Naive B cell (primary cell): ENCODE results near the gene KRT35. TPM values are rescaled to one million over a fixed set of nuclear protein-coding genes. Genes with fewer than 3 reads are reported as not detected.

Experiments used
- ATAC-seq, 2 donors: fragments of 150-1000 bp; cut with Tn5 transposase; 2 replicates each; pipeline ENCODE4 v1.10.0; 2021; ENCODE audit warnings: low read depth in 2 of 2, mild to moderate bottlenecking in 2 of 2, moderate library complexity in 2 of 2
- DNase-seq: peaks from one replicate; pipeline ENCODE4 v3.0.0; 2022
- H3K27ac Mint-ChIP-seq, 6 donors: one replicate each; pipeline ENCODE4 v1.8.0; 2020 to 2022; ENCODE audit warnings: mild to moderate bottlenecking in 6 of 6, mixed read lengths in 6 of 6, moderate library complexity in 5 of 6, inconsistent platforms in 2 of 6
- H3K27me3 Mint-ChIP-seq, 3 donors: one replicate each; pipeline ENCODE4 v1.8.0; 2021 to 2022; ENCODE audit warnings: mixed read lengths in 3 of 3, mild to moderate bottlenecking in 1 of 3
- H3K36me3 Mint-ChIP-seq, 2 donors: one replicate each; pipeline ENCODE4 v1.8.0; 2020 to 2022; ENCODE audit warnings: mixed read lengths in 2 of 2, inconsistent platforms in 1 of 2, mild to moderate bottlenecking in 1 of 2
- H3K4me1 Mint-ChIP-seq, 3 donors: one replicate each; pipeline ENCODE4 v1.8.0; 2020 to 2022; ENCODE audit warnings: mixed read lengths in 3 of 3, inconsistent platforms in 1 of 3, mild to moderate bottlenecking in 1 of 3, moderate library complexity in 1 of 3
- H3K4me3 Mint-ChIP-seq, 8 donors: one replicate each; pipeline ENCODE4 v1.8.0; 2020 to 2022; ENCODE audit warnings: mild to moderate bottlenecking in 8 of 8, mixed read lengths in 8 of 8, moderate library complexity in 8 of 8, inconsistent platforms in 2 of 8
- H3K9me3 Mint-ChIP-seq, 7 donors: one replicate each; pipeline ENCODE4 v1.8.0; 2020 to 2022; ENCODE audit warnings: mixed read lengths in 7 of 7, mild to moderate bottlenecking in 5 of 7, inconsistent platforms in 2 of 7, moderate library complexity in 1 of 7
- polyA plus RNA-seq, 6 donors: library from polyadenylated mRNA; unstranded; fragments of 300-500 nt; fragmentation: Illumina TruSeq; gene quantifications; one replicate each; pipeline ENCODE4 v1.2.3, GENCODE V29; 2021; ENCODE audit warnings: low read depth in 6 of 6

The KRT35 gene
- polyA plus RNA-seq, 6 donors from 2014 or later = not detected

GRCh38 chr17:41476866-41477815, 3.8 kb downstream of the KRT35 start:
- H3K36me3 Mint-ChIP-seq = peaks cover 0 to 8% of the 10 kb centered on the region in 2 donors
- DNase-seq = no peak
- H3K9me3 Mint-ChIP-seq = peaks cover 0 to 6% (median 2%) of the 10 kb centered on the region in 7 donors
- peaks cover 5 to 10% (median 6%) of the 10 kb centered on the region in 3 donors for H3K4me1 Mint-ChIP-seq
- H3K27ac Mint-ChIP-seq = no peak overlapping the region
- peaks cover 0 to 15% (median 14%) of the 10 kb centered on the region in 3 donors for H3K27me3 Mint-ChIP-seq
- no peak overlapping the region for H3K4me3 Mint-ChIP-seq
- ATAC-seq = no peak

DNA sequence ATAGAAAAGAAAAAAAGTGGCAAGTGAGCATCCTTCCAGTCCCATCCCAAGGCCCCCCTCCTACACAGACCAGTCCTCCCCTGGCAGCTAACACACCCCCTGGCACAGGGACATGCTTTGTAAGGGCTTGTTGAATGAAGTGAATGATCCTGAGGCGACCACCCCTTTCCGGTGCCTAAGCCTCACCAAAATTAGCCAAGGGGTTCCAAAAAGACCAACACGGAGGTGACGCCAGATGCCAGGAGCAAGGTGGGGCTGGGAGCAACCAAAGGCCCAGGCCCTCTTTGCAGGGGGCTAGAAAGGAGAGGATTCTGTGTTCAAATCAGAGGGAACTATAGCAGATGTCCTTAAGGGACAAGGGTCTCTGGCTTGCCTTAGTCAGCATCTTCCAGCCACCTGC, 5.5 kb downstream of the KRT35 start:
- Mint-ChIP-seq H3K27ac (no peak overlapping the region), H3K4me1 (peaks cover 5 to 10% (median 6%) of the 10 kb centered on the region in 3 donors), H3K9me3 (peaks cover 0 to 17% (median 4%) of the 10 kb centered on the region in 7 donors), H3K27me3 (peaks cover 7 to 17% (median 15%) of the 10 kb centered on the region in 3 donors), H3K4me3 (no peak overlapping the region), H3K36me3 (peaks cover 0 to 8% of the 10 kb centered on the region in 2 donors)
- DNase-seq (no peak), ATAC-seq (no peak)

DNA sequence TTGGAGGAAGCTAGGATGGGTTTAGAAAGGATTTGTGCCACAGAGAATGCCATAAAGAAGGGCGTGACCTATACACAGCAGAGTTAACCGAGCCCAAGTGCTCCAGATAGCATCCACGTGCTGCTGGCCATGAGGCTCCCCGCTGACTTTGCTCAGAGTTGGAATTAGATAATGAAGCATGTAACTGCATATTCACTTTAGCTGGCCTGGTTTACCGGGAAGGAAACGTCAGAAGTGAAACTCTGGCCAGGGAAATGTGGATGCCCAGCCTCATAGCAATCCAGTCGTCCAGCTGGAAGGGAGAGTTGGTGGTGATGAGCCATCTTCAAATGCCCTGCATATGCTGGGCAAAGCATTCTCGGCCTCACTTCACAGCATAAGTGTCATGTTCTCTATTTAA, 6.1 kb downstream of the KRT35 start:
- Mint-ChIP-seq H3K27me3 (peaks cover 7 to 17% (median 15%) of the 10 kb centered on the region in 3 donors), H3K4me1 (peaks cover under 1 to 7% (median 2%) of the 10 kb centered on the region in 3 donors), H3K4me3 (peak overlapping the region in 1 of 8 donors; percentile 66), H3K27ac (no peak overlapping the region), H3K9me3 (peaks cover 0 to 17% (median 4%) of the 10 kb centered on the region in 7 donors), H3K36me3 (peaks cover 0 to 8% of the 10 kb centered on the region in 2 donors)
- DNase-seq (no peak), ATAC-seq (no peak)

- DNase-seq (no peak), ATAC-seq (no peak)
- peaks cover 3 to 28% (median 6%) of the 10 kb centered on the region in 7 donors for H3K9me3 Mint-ChIP-seq
- peaks cover 8% of the 10 kb centered on the region in 2 donors for H3K36me3 Mint-ChIP-seq
- no peak overlapping the region for H3K27ac Mint-ChIP-seq
- H3K4me1 Mint-ChIP-seq = no peaks in the 10 kb centered on the region
- H3K27me3 Mint-ChIP-seq = peaks cover 21 to 57% (median 31%) of the 10 kb centered on the region in 3 donors
- no peak overlapping the region for H3K4me3 Mint-ChIP-seq
Observed at GRCh38 chr17:41468346-41468745, 12.6 kb downstream of the KRT35 start.

DNA sequence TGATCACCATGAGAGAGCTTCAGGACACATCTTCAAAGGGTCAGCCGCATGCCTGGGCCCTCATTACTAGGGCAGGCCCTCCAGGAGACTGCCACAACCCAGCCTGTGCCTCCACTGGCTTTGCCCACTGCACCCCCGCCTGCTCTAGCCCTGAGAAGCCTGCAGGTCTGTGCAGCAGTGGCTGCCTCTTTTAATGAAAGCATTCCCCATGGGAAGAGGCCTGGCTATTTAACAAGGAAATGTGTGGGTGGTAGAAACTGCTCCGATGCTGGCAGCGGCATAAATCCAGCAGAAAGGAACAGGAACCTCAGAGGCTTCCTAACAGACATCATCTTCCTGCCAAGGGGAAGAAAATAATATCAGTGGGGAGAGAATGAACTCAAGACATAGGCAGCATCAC, 13.4 kb downstream of the KRT35 start:
- Mint-ChIP-seq H3K4me3 (no peak overlapping the region), H3K4me1 (no peaks in the 10 kb centered on the region), H3K9me3 (peaks cover 0 to 28% (median 6%) of the 10 kb centered on the region in 7 donors), H3K27me3 (peaks cover 21 to 52% (median 30%) of the 10 kb centered on the region in 3 donors), H3K36me3 (peaks cover 0 to 8% of the 10 kb centered on the region in 2 donors), H3K27ac (no peak overlapping the region)
- DNase-seq = no peak
- ATAC-seq = no peak

DNA sequence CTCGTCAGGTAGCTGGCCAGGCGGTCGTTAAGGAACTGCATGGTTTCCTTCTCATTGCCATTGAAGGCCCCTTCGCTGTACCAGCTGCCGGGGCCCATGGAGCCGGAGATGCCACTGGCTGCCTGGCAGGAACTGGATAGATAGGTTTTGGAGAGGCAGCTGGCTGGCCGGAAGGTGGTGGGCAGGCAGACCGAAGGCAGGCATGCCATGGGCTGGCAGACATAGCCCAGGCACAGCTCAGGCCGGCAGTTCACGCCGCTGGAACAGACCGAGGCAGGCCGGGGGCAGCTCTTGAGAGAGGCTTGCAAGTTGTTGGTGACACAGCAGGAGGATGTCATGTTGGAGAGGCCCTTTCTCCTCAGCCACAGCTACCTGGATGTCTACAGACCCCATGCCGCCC, 14.0 kb downstream of the KRT35 start, which contains the start of gene KRT32:
KRT32 (minus strand) TSS at position 399 of the 400 bp plus-strand sequence; CDS start at position 338, 61 bp downstream.
- Mint-ChIP-seq H3K4me1 (no peaks in the 10 kb centered on the region), H3K27me3 (peaks cover 21 to 53% (median 35%) of the 10 kb centered on the region in 3 donors), H3K9me3 (peaks cover 0 to 26% (median 6%) of the 10 kb centered on the region in 7 donors), H3K27ac (no peak within 1 kb of the TSS), H3K4me3 (no peak within 1 kb of the TSS), H3K36me3 (peaks cover 0 to 8% of the 10 kb centered on the region in 2 donors)
- no peak for DNase-seq
- no peak for ATAC-seq

- peaks cover 0 to 8% of the 10 kb centered on the region in 2 donors for H3K36me3 Mint-ChIP-seq
- H3K27me3 Mint-ChIP-seq = peaks cover 17 to 62% (median 55%) of the 10 kb centered on the region in 3 donors
- no peak overlapping the region for H3K27ac Mint-ChIP-seq
- H3K4me1 Mint-ChIP-seq = no peaks in the 10 kb centered on the region
- no peak overlapping the region for H3K4me3 Mint-ChIP-seq
- ATAC-seq (no peak), DNase-seq (no peak)
- H3K9me3 Mint-ChIP-seq = peaks cover 0 to 16% (median 5%) of the 10 kb centered on the region in 7 donors
Observed at GRCh38 chr17:41464682-41465081, 16.3 kb downstream of the KRT35 start.

GRCh38 chr17:41464173-41464572, 16.8 kb downstream of the KRT35 start:
- H3K9me3 Mint-ChIP-seq = peaks cover 0 to 16% (median 5%) of the 10 kb centered on the region in 7 donors
- DNase-seq (no peak), ATAC-seq (no peak)
- H3K27me3 Mint-ChIP-seq = peaks cover 13 to 62% (median 58%) of the 10 kb centered on the region in 3 donors
- H3K36me3 Mint-ChIP-seq = peaks cover 0 to 8% of the 10 kb centered on the region in 2 donors
- no peak overlapping the region for H3K27ac Mint-ChIP-seq
- no peak overlapping the region for H3K4me3 Mint-ChIP-seq
- no peaks in the 10 kb centered on the region for H3K4me1 Mint-ChIP-seq

GRCh38 chr17:41463746-41464145, 17.2 kb downstream of the KRT35 start:
- H3K27me3 Mint-ChIP-seq = peaks cover 14 to 61% (median 58%) of the 10 kb centered on the region in 3 donors
- peaks cover 0 to 13% (median 5%) of the 10 kb centered on the region in 7 donors for H3K9me3 Mint-ChIP-seq
- ATAC-seq (no peak), DNase-seq (no peak)
- no peak overlapping the region for H3K4me3 Mint-ChIP-seq
- no peak overlapping the region for H3K27ac Mint-ChIP-seq
- H3K36me3 Mint-ChIP-seq = peaks cover 0 to 8% of the 10 kb centered on the region in 2 donors
- H3K4me1 Mint-ChIP-seq = no peaks in the 10 kb centered on the region

DNA sequence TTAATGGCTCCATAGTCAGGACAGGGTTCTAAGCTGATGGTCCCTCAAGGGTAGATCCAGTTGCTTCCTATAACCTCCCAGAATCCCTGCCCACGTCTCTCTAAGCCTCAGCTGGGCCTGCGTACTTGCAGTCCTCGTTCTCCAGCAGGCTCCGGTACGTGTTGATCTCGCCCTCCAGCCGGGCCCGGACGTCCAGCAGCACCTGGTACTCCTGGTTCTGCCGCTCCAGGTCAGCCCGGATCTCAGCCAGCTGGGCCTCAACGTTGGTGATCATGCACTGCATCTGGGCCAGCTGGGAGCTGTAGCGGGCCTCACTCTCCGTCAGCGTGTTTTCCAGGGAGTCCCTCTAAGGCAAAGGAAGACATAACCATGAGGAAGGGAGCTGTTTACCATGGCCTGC, 18.2 kb downstream of the KRT35 start:
- ATAC-seq = no peak
- H3K27ac Mint-ChIP-seq = no peak overlapping the region

DNA sequence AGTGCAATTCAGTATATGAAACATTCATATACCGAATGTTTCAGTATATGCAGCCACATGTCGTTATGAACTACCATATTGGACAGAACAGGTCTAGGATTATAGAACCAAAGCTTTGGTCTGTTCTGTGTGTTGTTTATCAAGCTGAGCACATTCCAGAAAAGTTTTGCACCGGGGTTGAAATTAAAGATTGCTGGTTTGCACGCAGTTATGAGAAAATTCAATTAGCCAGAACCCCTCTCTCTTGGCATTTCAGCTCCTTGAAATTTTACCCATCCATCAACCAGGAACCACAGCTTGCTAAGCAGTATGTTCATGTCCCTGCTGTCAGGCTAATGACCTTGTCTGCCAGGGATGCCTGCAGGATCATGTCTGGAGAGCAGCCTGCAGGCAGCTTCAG, 23.3 kb downstream of the KRT35 start:
- DNase-seq = no peak
- no peaks in the 10 kb centered on the region for H3K9me3 Mint-ChIP-seq

More for the DNA sequence above, 18.2 kb downstream of the KRT35 start:
- no peak overlapping the region for H3K4me3 Mint-ChIP-seq
- H3K4me1 Mint-ChIP-seq = no peaks in the 10 kb centered on the region
- peaks cover 0 to 2% of the 10 kb centered on the region in 2 donors for H3K36me3 Mint-ChIP-seq
- peaks cover 21 to 58% (median 50%) of the 10 kb centered on the region in 3 donors for H3K27me3 Mint-ChIP-seq
- DNase-seq = no peak
- peaks cover 0 to 3% (median 1%) of the 10 kb centered on the region in 7 donors for H3K9me3 Mint-ChIP-seq

GRCh38 chr17:41456204-41456603, 24.7 kb downstream of the KRT35 start:
- DNase-seq (no peak), ATAC-seq (no peak)
- peaks cover 29 to 47% (median 31%) of the 10 kb centered on the region in 3 donors for H3K27me3 Mint-ChIP-seq
- H3K36me3 Mint-ChIP-seq = no peaks in the 10 kb centered on the region
- H3K4me1 Mint-ChIP-seq = no peaks in the 10 kb centered on the region
- H3K27ac Mint-ChIP-seq = no peak overlapping the region
- no peaks in the 10 kb centered on the region for H3K9me3 Mint-ChIP-seq
- no peak overlapping the region for H3K4me3 Mint-ChIP-seq

More for the DNA sequence above, 23.3 kb downstream of the KRT35 start:
- no peak for ATAC-seq
- no peaks in the 10 kb centered on the region for H3K36me3 Mint-ChIP-seq
- H3K4me3 Mint-ChIP-seq = no peak overlapping the region
- H3K4me1 Mint-ChIP-seq = no peaks in the 10 kb centered on the region
- peaks cover 21 to 46% (median 28%) of the 10 kb centered on the region in 3 donors for H3K27me3 Mint-ChIP-seq
- no peak overlapping the region for H3K27ac Mint-ChIP-seq

GRCh38 chr17:41455236-41455635, 25.7 kb downstream of the KRT35 start:
- H3K27me3 Mint-ChIP-seq = peaks cover 30 to 47% (median 33%) of the 10 kb centered on the region in 3 donors
- H3K27ac Mint-ChIP-seq = no peak overlapping the region
- H3K9me3 Mint-ChIP-seq = no peaks in the 10 kb centered on the region
- H3K4me1 Mint-ChIP-seq = no peaks in the 10 kb centered on the region
- ATAC-seq (no peak), DNase-seq (no peak)
- no peaks in the 10 kb centered on the region for H3K36me3 Mint-ChIP-seq
- no peak overlapping the region for H3K4me3 Mint-ChIP-seq
